ENCODE results near the gene ACP2.
"Not testable (repeated sequence)": the region's sequence is repeated elsewhere in the genome, so short reads cannot be mapped to it uniquely, and the experiment has no call there.

Gene ACP2

DNA sequence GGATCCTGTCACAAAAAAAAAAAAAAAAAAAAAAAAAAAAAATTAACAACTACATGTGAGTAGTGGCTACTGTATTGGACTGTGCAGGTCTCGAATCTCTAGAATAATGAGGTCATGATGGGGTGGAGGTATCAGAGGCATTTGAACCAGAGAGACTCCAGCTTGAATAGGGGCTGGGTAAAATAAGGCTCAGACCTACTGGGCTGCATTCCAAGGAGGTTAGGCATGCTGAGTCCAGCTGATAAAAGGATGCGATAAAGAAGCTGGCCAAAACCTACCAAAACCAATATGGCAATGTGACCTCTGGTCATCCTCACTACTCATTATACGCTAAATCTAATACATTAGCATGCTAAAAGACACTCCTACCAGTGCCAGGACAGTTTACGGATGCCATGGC, 56.5 kb downstream of the ACP2 start:
- no peak for DNase-seq

GRCh38 chr11:47191137-47191536, 57.5 kb downstream of the ACP2 start:
- DNase-seq = not testable (repeated sequence)

All from NCI-H510A (cell line).